Activated CD4-positive, alpha-beta T cell treated with anti-CD3 and anti-CD28 coated beads, Interleukin-2, amount 10 ng/mL, durations not matched to agents 7 days and 5 days (primary cell): ENCODE results near the gene N4BP2. TPM values are rescaled to one million over a fixed set of nuclear protein-coding genes. Genes with fewer than 3 reads are reported as not detected.
"Not testable (repeated sequence)": the region's sequence is repeated elsewhere in the genome, so short reads cannot be mapped to it uniquely, and the experiment has no call there.

Experiments used
- CTCF ChIA-PET: fragments of 350-600 bp; sonication (Branson Sonifier 250); formaldehyde crosslinking; loops from one replicate; lab custom pipeline; 2021; ENCODE audit warnings: antibody characterized with exemption; lab: Charles Lee
- POLR2A ChIA-PET: fragments of 350-600 bp; sonication (Branson Sonifier 250); formaldehyde crosslinking; loops from one replicate; lab custom pipeline; 2021; ENCODE audit warnings: antibody characterized with exemption; lab: Charles Lee
- DNase-seq: peaks from one replicate; pipeline ENCODE4 v3.0.0-alpha.2; 2020
- H3K27ac Mint-ChIP-seq: one replicate; pipeline ENCODE4 v1.8.0; 2021; ENCODE audit warnings: mild to moderate bottlenecking, moderate library complexity, mixed read lengths
- H3K27me3 Mint-ChIP-seq: one replicate; pipeline ENCODE4 v1.8.0; 2021; ENCODE audit warnings: mixed read lengths
- H3K36me3 Mint-ChIP-seq: one replicate; pipeline ENCODE4 v1.8.0; 2021; ENCODE audit warnings: low read depth, mixed read lengths
- H3K4me1 Mint-ChIP-seq: one replicate; pipeline ENCODE4 v1.8.0; 2021; ENCODE audit warnings: mixed read lengths
- H3K4me3 Mint-ChIP-seq: one replicate; pipeline ENCODE4 v1.8.0; 2021; ENCODE audit warnings: mild to moderate bottlenecking, moderate library complexity, mixed read lengths
- H3K9me3 Mint-ChIP-seq: one replicate; pipeline ENCODE4 v1.8.0; 2021; ENCODE audit warnings: mixed read lengths
- total RNA-seq, 2 experiments: library from RNA; stranded (reverse); gene quantifications; one replicate each; pipeline ENCODE4 v1.2.3, GENCODE V29; 2021

N4BP2 gene
- total RNA-seq, 2 experiments from 2014 or later: 32.2 to 39.2 TPM

GRCh38 chr4:40099010-40099409 is 42.4 kb downstream of the N4BP2 start:
- peaks cover 2% of the 10 kb centered on the region for H3K9me3 Mint-ChIP-seq
- no peak overlapping the region for H3K4me3 Mint-ChIP-seq
- ChIA-PET POLR2A (no interaction called here), CTCF (no interaction called here)
- peaks cover 4% of the 10 kb centered on the region for H3K4me1 Mint-ChIP-seq
- no peaks in the 10 kb centered on the region for H3K27me3 Mint-ChIP-seq
- H3K36me3 Mint-ChIP-seq: peaks cover 25% of the 10 kb centered on the region
- DNase-seq: no peak
- H3K27ac Mint-ChIP-seq: no peak overlapping the region

DNA sequence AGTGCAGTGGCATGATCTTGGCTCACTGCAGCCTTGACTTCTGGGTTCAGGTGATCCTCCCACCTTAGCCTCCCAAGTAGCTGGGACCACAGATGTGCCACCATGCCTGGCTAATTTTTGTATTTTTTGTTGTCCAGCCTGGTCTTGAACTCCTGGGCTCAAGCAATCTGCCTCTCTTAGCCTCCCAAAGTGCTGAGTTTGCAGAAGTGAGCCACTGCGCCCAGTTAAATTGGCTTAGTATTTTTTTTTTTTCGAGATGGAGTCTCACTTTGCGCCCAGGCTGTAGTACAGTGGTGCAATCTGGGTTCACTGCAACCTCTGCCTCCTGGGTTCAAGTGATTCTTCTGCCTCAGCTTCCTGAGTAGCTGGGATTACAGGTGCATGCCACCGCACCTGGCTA is 50.5 kb downstream of the N4BP2 start:
- H3K4me3 Mint-ChIP-seq, H3K27me3 Mint-ChIP-seq, H3K4me1 Mint-ChIP-seq, H3K9me3 Mint-ChIP-seq, H3K27ac Mint-ChIP-seq, DNase-seq, POLR2A ChIA-PET: not testable (repeated sequence)
- peaks cover 56% of the 10 kb centered on the region for H3K36me3 Mint-ChIP-seq
- CTCF ChIA-PET: interaction anchor here (1.0 kb wide), 1 partner anchor 11 kb away, joined by 3 read pairs; no protein-coding TSS in a partner anchor

DNA sequence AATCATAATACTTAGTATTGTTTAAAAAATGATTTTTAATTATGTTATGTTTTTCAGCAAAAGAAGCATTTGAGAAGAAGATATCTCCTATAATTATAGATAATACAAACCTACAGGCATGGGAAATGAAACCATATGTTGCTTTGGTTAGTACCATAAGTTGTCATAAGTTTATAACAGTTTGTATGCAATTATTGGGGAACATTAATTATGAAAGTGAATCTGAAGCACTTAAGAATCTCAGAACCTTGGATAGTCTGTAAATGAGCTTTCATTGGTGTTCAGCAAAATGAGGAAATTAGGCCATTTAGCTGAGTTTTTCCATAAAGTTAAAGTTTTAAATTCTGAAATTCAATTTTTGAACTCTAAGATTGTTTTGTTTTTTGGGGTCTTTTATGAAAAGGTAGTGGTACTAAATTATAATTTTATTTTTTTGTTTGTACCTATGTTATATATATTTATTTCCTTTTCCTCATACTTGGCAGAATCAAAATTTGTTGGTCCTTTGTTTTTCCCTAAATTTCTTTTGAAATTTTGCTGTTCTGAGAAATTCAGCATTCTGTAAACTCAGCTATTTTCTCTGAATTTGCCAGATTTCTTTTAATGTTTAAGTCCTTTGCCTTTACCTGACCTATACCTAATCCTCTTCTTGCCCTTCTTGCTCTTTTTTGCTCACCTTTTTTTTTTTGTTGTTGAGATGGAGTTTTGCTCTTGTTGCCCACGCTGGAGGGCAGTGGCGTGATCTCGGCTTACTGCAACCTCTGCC is 55.6 kb downstream of the N4BP2 start:
- Mint-ChIP-seq H3K27ac (no peak overlapping the region), H3K9me3 (no peaks in the 10 kb centered on the region), H3K4me1 (peaks cover 3% of the 10 kb centered on the region), H3K27me3 (no peaks in the 10 kb centered on the region), H3K36me3 (peaks cover 47% of the 10 kb centered on the region), H3K4me3 (no peak overlapping the region)
- CTCF ChIA-PET: interaction anchor here (0.6 kb wide), 1 partner anchor 9 kb away, joined by 3 read pairs; no protein-coding TSS in a partner anchor
- POLR2A ChIA-PET: no interaction called here
- DNase-seq: no peak

GRCh38 chr4:40114206-40114605 is 57.6 kb downstream of the N4BP2 start:
- no peaks in the 10 kb centered on the region for H3K9me3 Mint-ChIP-seq
- H3K4me3 Mint-ChIP-seq: no peak overlapping the region
- no peak for DNase-seq
- H3K27ac Mint-ChIP-seq: no peak overlapping the region
- peaks cover 3% of the 10 kb centered on the region for H3K4me1 Mint-ChIP-seq
- ChIA-PET CTCF (no interaction called here), POLR2A (no interaction called here)
- H3K36me3 Mint-ChIP-seq: peaks cover 48% of the 10 kb centered on the region
- H3K27me3 Mint-ChIP-seq: no peaks in the 10 kb centered on the region

DNA sequence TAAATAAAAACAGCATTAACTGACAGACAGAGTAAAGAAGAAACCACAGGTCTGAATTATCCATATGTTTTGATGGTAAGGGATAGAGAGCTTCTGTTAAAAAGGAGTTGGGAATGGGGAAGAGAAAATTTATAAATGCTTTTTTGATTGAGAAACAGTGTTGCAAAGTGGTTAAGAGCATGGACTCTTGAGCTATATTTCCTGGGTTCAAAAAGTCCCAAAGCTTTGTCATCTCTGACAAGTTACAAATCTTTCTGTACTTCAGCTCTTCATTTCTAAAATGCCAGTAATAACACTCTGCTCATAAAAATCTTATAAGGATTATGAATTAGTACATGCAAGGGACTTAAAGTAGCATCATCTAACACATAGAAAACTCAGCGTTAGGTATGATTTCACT is 62.2 kb downstream of the N4BP2 start:
- ChIA-PET CTCF (interaction anchor here (1.0 to 1.7 kb wide), 4 partner anchors 13 to 198 kb away, joined by 3 to 4 read pairs (median 3); no protein-coding TSS in a partner anchor), POLR2A (no interaction called here)
- H3K4me3 Mint-ChIP-seq: no peak overlapping the region
- DNase-seq: no peak
- no peaks in the 10 kb centered on the region for H3K27me3 Mint-ChIP-seq
- H3K27ac Mint-ChIP-seq: no peak overlapping the region
- no peaks in the 10 kb centered on the region for H3K9me3 Mint-ChIP-seq
- H3K4me1 Mint-ChIP-seq: peaks cover 30% of the 10 kb centered on the region
- peaks cover 51% of the 10 kb centered on the region for H3K36me3 Mint-ChIP-seq

- ChIA-PET POLR2A (no interaction called here), CTCF (interaction anchor here (1.0 kb wide), 2 partner anchors 13 to 75 kb away, joined by 3 read pairs; no protein-coding TSS in a partner anchor)
- Mint-ChIP-seq H3K4me3 (no peak overlapping the region), H3K4me1 (peaks cover 27% of the 10 kb centered on the region), H3K36me3 (peaks cover 48% of the 10 kb centered on the region), H3K9me3 (no peaks in the 10 kb centered on the region), H3K27ac (no peak overlapping the region), H3K27me3 (no peaks in the 10 kb centered on the region)
- DNase-seq: no peak
These were observed 62.7 kb downstream of the N4BP2 start for GRCh38 chr4:40119344-40119743.

- peaks cover 50% of the 10 kb centered on the region for H3K36me3 Mint-ChIP-seq
- no peaks in the 10 kb centered on the region for H3K27me3 Mint-ChIP-seq
- peaks cover 38% of the 10 kb centered on the region for H3K4me1 Mint-ChIP-seq
- no peak for DNase-seq
- ChIA-PET CTCF (interaction anchor here (0.5 kb wide), 1 partner anchor 37 kb away, joined by 3 read pairs; no protein-coding TSS in a partner anchor), POLR2A (interaction anchor here (0.7 kb wide), 1 partner anchor 107 kb away, joined by 4 read pairs; no protein-coding TSS in a partner anchor)
- no peak overlapping the region for H3K27ac Mint-ChIP-seq
- no peaks in the 10 kb centered on the region for H3K9me3 Mint-ChIP-seq
- H3K4me3 Mint-ChIP-seq: no peak overlapping the region
These were observed 64.9 kb downstream of the N4BP2 start for GRCh38 chr4:40121515-40121914.

DNA sequence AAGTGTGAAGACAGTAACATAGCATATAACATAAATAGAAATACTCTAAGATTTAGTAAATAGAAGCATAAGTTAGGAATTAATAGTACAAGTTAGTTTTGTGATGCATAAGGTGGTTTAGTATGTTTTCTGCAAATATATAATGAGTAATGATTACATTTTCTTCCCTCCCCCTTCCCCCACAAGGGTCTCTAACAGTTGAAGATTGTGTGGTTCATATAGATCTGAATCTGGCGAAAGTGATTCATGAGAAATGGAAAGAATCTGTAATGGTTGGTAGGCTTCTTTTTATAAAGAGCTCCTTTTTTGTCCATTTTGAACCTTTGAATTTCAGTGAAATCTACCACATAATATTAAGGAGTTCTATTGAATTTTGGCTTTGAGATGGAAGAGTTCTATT is 66.3 kb downstream of the N4BP2 start:
- peaks cover 38% of the 10 kb centered on the region for H3K4me1 Mint-ChIP-seq
- H3K9me3 Mint-ChIP-seq: no peaks in the 10 kb centered on the region
- no peaks in the 10 kb centered on the region for H3K27me3 Mint-ChIP-seq
- no peak overlapping the region for H3K27ac Mint-ChIP-seq
- H3K4me3 Mint-ChIP-seq: no peak overlapping the region
- DNase-seq: no peak
- CTCF ChIA-PET: no interaction called here
- POLR2A ChIA-PET: interaction anchor here (0.5 kb wide), 1 partner anchor 170 kb away, joined by 3 read pairs; no protein-coding TSS in a partner anchor
- H3K36me3 Mint-ChIP-seq: peaks cover 43% of the 10 kb centered on the region

- peaks cover 38% of the 10 kb centered on the region for H3K36me3 Mint-ChIP-seq
- H3K27me3 Mint-ChIP-seq: no peaks in the 10 kb centered on the region
- H3K27ac Mint-ChIP-seq: peak overlapping the region; percentile 90
- peaks cover 38% of the 10 kb centered on the region for H3K4me1 Mint-ChIP-seq
- POLR2A ChIA-PET: interaction anchor here (0.6 kb wide), 1 partner anchor 77 kb away, joined by 4 read pairs; no protein-coding TSS in a partner anchor
- H3K4me3 Mint-ChIP-seq: peak overlapping the region; percentile 19
- no peaks in the 10 kb centered on the region for H3K9me3 Mint-ChIP-seq
- DNase-seq: peak; percentile 59
- CTCF ChIA-PET: interaction anchor here (1.5 to 1.6 kb wide), 2 partner anchors 35 to 192 kb away, joined by 4 read pairs; no protein-coding TSS in a partner anchor
These were observed 68.0 kb downstream of the N4BP2 start for GRCh38 chr4:40124690-40125089.

DNA sequence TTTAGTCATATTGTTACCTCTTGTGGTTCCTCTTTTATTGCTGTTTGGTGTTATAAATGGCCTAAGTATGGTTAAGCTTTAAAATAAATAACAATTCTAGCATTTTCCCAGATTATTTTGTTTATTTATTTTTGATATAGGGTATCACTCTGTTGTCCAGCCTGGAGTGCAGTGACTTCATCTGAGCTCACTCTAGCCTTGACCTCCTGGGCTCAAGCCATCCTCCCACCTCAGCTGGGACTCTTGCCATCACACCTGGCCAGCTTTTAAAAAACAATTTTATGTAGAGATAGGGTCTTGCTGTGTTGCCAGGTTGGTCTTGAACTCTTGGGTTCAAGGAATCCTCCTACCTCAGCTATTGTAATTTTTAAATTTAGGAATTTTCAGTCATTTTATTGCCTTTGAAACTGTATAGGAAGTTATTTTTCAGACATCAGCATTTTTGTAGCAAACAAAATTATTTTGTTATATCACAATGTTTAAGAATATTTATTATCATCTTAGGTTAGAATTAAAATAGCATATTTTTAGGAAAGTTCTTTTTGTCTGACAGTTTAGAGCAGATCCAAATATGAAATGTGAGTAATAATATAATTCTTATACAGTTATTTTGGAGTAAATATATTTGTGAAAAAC is 73.9 kb downstream of the N4BP2 start:
- Mint-ChIP-seq H3K4me1 (peaks cover 2% of the 10 kb centered on the region), H3K27ac (no peak overlapping the region), H3K27me3 (no peaks in the 10 kb centered on the region), H3K9me3 (no peaks in the 10 kb centered on the region), H3K36me3 (peaks cover 31% of the 10 kb centered on the region), H3K4me3 (no peak overlapping the region)
- CTCF ChIA-PET: interaction anchor here (0.5 to 1.3 kb wide), 4 partner anchors 74 to 315 kb away, joined by 3 to 4 read pairs (median 4); partner anchors contain the start of gene N4BP2
- no peak for DNase-seq
- POLR2A ChIA-PET: no interaction called here

- ChIA-PET CTCF (interaction anchor here (0.6 to 0.7 kb wide), 2 partner anchors 142 to 310 kb away, joined by 4 read pairs; no protein-coding TSS in a partner anchor), POLR2A (interaction anchor here (0.6 kb wide), 1 partner anchor 542 kb away, joined by 3 read pairs; no protein-coding TSS in a partner anchor)
- no peaks in the 10 kb centered on the region for H3K27me3 Mint-ChIP-seq
- H3K9me3 Mint-ChIP-seq: peaks cover 3% of the 10 kb centered on the region
- no peak overlapping the region for H3K27ac Mint-ChIP-seq
- H3K4me1 Mint-ChIP-seq: no peaks in the 10 kb centered on the region
- no peak for DNase-seq
- no peak overlapping the region for H3K4me3 Mint-ChIP-seq
- peaks cover 45% of the 10 kb centered on the region for H3K36me3 Mint-ChIP-seq
These were observed 76.2 kb downstream of the N4BP2 start for GRCh38 chr4:40132816-40133215.

GRCh38 chr4:40134206-40134917 is 77.7 kb downstream of the N4BP2 start:
- H3K4me3 Mint-ChIP-seq: no peak overlapping the region
- no peaks in the 10 kb centered on the region for H3K27me3 Mint-ChIP-seq
- no peak overlapping the region for H3K27ac Mint-ChIP-seq
- peaks cover 3% of the 10 kb centered on the region for H3K9me3 Mint-ChIP-seq
- CTCF ChIA-PET: no interaction called here
- no peak for DNase-seq
- H3K36me3 Mint-ChIP-seq: peaks cover 50% of the 10 kb centered on the region
- H3K4me1 Mint-ChIP-seq: no peaks in the 10 kb centered on the region
- POLR2A ChIA-PET: no interaction called here
